Activated T-cell treated with anti-CD3 and anti-CD28 coated beads, Interleukin-2, amount 50 U/mL, for 72 hours (primary cell): Measurements from ENCODE around the gene CYP21A2. TPM values are rescaled to one million over a fixed set of nuclear protein-coding genes. Genes with fewer than 3 reads are reported as not detected.
"Not testable (repeated sequence)": the region's sequence is repeated elsewhere in the genome, so short reads cannot be mapped to it uniquely, and the experiment has no call there.

Experiments
- ATAC-seq, 2 donors: fragments of 150-1000 bp; cut with Tn5 transposase; replicated peaks in 1 of 2; 2 replicates each; pipeline ENCODE4 v1.10.0; 2021; ENCODE audit warnings: moderate library complexity in 2 of 2, mild to moderate bottlenecking in 1 of 2
- DNase-seq, 2 donors: peaks; one replicate each; pipeline ENCODE4 v3.0.0; 2021 to 2022; ENCODE audit warnings: mixed read lengths in 1 of 2
- H3K27ac Mint-ChIP-seq: one replicate; pipeline ENCODE4 v1.8.0; 2022; ENCODE audit warnings: mild to moderate bottlenecking, moderate library complexity, mixed read lengths
- H3K27me3 Mint-ChIP-seq: one replicate; pipeline ENCODE4 v1.8.0; 2022; ENCODE audit warnings: low read depth, mixed read lengths
- H3K36me3 Mint-ChIP-seq, 2 donors: one replicate each; pipeline ENCODE4 v1.8.0; 2022; ENCODE audit warnings: mixed read lengths in 2 of 2, mild to moderate bottlenecking in 1 of 2; ENCODE audit not compliant: insufficient read depth in 2 of 2
- H3K4me1 Mint-ChIP-seq: one replicate; pipeline ENCODE4 v1.8.0; 2022; ENCODE audit warnings: low read depth, mixed read lengths
- H3K4me3 Mint-ChIP-seq, 2 donors: one replicate each; pipeline ENCODE4 v1.8.0; 2022; ENCODE audit warnings: mild to moderate bottlenecking in 2 of 2, mixed read lengths in 2 of 2, moderate library complexity in 2 of 2
- H3K9me3 Mint-ChIP-seq, 2 donors: one replicate each; pipeline ENCODE4 v1.8.0; 2022; ENCODE audit warnings: mixed read lengths in 2 of 2
- total RNA-seq, 2 donors: library from RNA; stranded (reverse); gene quantifications; one replicate each; pipeline ENCODE4 v1.2.3, GENCODE V29; 2022

CYP21A2 gene
- total RNA-seq, 2 donors from 2014 or later = 1.1 to 1.3 TPM

GRCh38 chr6:32040299-32041049 is 2.3 kb downstream of the CYP21A2 start:
- not testable (repeated sequence) for H3K9me3 Mint-ChIP-seq, H3K4me3 Mint-ChIP-seq, H3K36me3 Mint-ChIP-seq, H3K4me1 Mint-ChIP-seq, DNase-seq, H3K27ac Mint-ChIP-seq, ATAC-seq, H3K27me3 Mint-ChIP-seq

DNA sequence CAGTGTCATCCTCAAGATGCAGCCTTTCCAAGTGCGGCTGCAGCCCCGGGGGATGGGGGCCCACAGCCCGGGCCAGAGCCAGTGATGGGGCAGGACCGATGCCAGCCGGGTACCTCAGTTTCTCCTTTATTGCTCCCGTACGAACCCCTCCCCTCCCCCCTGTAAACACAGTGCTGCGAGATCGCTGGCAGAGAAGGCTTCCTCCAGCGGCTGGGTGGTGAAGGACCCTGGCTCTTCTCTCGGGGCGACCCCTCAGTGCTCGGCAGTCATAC is 2.8 kb downstream of the CYP21A2 start:
- H3K36me3 Mint-ChIP-seq, ATAC-seq, H3K4me3 Mint-ChIP-seq, H3K27ac Mint-ChIP-seq, H3K9me3 Mint-ChIP-seq, H3K27me3 Mint-ChIP-seq, H3K4me1 Mint-ChIP-seq, DNase-seq: not testable (repeated sequence)

- not testable (repeated sequence) for H3K27me3 Mint-ChIP-seq, H3K4me1 Mint-ChIP-seq, H3K9me3 Mint-ChIP-seq
Measured at GRCh38 chr6:32041385-32041784, 3.2 kb downstream of the CYP21A2 start.

DNA sequence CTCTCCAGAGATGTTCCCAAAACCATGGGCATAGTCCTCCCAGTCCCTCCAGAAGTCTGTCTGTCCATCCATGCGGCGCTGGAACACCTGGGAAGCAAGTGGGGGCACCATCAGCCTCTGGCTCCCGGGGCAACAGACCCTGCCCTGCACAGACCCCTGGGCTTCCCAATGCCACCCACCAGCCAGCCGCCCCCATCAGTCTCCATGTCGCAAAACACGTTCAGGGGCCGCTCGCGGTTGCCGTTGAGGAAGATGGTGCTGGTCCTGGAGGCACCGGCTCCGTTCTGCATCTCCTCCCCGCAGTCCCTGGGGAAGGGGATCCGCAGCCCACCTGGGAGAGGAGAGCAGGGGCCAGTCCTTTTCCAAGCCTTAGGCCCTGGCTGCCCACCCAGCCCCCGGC is 4.1 kb downstream of the CYP21A2 start:
- not testable (repeated sequence) for H3K27me3 Mint-ChIP-seq, H3K36me3 Mint-ChIP-seq, H3K4me1 Mint-ChIP-seq, H3K9me3 Mint-ChIP-seq, H3K27ac Mint-ChIP-seq, H3K4me3 Mint-ChIP-seq, DNase-seq, ATAC-seq

More at GRCh38 chr6:32041385-32041784, 3.2 kb downstream of the CYP21A2 start:
- H3K36me3 Mint-ChIP-seq, ATAC-seq, DNase-seq, H3K27ac Mint-ChIP-seq, H3K4me3 Mint-ChIP-seq: not testable (repeated sequence)

DNA sequence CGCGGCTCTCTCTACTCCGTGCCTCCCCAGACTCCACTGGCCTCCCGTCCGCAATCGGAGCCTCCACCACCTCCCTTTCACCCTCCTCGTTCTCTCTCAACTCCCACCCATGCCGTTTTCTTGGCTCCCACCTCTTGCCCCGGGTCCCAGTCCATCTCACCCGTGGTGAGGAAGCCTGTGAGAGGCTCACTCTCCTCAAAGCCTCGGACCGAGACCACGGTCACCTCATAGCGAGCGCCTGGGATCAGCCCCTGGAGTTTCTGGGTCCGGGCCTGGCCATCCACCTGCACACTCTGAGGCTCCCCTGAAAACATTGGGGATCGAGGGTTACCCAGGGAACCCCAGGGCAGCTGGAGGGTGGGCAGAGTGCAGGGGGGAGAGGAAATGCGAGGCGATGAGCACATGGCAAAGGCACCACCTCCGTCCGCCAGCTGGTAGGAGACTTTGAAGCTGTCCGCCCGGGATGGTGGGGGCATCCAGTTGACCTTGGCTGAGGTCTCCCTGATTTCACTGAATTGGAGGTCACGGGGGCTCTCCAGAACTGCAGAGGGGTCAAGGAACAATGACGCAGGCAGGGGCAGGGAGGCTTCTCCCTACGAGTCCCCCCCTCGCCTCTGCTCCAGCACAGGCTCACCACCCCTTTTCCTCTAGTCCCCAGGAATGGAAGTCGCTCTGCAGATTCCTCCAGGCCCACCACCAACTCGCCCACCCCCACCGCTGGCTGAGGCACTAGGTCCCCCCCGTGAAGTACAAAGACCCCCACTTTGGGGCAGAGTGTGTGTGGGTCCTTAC is 5.6 kb downstream of the CYP21A2 start:
- H3K27me3 Mint-ChIP-seq, H3K4me3 Mint-ChIP-seq, H3K27ac Mint-ChIP-seq, H3K9me3 Mint-ChIP-seq, H3K36me3 Mint-ChIP-seq, H3K4me1 Mint-ChIP-seq, DNase-seq, ATAC-seq: not testable (repeated sequence)

DNA sequence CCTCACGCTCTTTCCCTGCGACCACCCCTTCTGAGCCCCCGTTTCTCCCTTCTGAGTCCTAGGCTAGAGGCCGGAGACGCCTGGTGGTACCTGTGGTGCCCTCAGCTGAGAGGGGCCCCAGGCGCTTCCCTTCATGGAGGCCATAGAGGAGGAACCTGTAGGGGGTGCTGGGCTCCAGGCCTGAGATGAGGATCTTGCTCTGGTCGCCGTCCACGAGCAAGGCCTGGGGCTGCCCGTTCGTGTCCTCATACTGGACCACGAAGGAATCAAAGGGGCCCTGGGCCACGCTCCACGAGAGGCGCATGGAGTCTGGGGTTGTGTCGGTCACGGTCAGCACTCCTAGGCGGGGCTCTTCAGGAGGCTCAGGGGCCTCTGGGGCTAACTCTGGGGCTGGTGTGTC is 6.7 kb downstream of the CYP21A2 start:
- H3K36me3 Mint-ChIP-seq, H3K27me3 Mint-ChIP-seq, H3K4me3 Mint-ChIP-seq, H3K4me1 Mint-ChIP-seq, H3K27ac Mint-ChIP-seq, DNase-seq, ATAC-seq, H3K9me3 Mint-ChIP-seq: not testable (repeated sequence)

DNA sequence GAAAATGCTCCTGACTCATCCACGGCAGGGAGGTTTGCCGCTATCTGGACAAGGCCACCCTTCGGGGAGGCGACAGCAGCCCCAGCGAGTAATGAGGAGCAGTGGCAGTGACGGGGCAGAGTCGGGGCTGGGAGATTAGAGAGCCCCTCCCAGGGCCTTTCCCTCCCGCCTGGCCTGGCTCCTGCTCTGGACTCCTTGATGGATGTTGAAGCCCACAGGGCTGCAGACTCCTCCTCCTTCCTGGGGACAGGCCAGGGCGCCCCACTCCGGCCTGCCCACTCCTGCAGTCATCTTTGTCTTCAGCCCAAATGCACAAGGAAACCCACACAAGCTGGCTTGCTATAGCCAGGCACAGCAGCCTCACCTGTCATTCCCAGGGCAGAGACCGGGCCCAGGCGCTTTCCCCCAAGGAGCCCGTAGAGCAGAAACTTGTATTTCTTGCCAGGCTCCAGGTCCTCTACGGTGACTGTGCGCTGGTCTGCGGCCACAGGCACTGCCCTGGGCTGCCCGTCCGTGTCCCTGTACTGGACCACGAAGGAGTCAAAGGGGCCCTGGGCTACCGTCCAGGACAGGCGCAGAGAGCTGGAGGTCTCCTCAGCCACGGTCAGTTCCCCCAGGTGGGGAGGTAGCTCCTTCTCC is 7.7 kb downstream of the CYP21A2 start:
- H3K9me3 Mint-ChIP-seq = no peaks in the 10 kb centered on the region
- DNase-seq (no peak), ATAC-seq (no peak)
- no peak overlapping the region for H3K27ac Mint-ChIP-seq
- no peak overlapping the region for H3K4me3 Mint-ChIP-seq
- no peaks in the 10 kb centered on the region for H3K36me3 Mint-ChIP-seq
- H3K27me3 Mint-ChIP-seq = no peaks in the 10 kb centered on the region
- no peaks in the 10 kb centered on the region for H3K4me1 Mint-ChIP-seq

DNA sequence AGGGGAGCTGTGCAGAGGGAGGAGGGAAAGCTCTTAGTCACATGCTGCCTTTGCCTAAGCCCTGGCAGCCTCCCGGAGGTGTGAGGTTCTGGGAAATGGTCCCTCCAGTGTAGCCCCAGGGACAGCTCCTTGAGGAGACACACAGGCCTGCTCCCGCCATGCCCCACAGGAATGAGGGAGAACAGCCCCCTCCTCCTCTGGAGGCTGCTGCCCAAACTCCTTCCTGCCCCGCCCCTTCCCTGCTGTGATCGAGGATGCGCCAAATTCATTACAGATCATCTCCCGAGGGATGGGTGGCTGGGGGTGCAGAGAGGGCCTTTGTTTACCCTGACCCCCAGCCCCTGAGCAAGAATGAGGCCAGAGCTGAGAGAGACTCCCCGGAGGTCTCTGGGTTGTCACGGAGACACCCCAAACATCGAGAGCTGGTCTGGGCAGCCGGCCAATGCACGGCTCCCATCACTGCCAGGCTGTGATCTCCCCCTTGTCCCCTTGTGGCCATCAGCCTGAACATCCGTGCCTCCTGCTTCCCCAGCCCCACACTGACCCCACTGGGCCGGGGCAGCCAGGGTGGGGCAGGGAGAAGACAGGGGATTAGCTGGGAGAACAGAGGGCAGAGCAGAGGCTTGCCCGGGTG is 8.4 kb downstream of the CYP21A2 start:
- no peak overlapping the region for H3K27ac Mint-ChIP-seq
- DNase-seq (no peak), ATAC-seq (no peak)
- no peaks in the 10 kb centered on the region for H3K36me3 Mint-ChIP-seq
- H3K27me3 Mint-ChIP-seq = peaks cover 2% of the 10 kb centered on the region
- H3K4me1 Mint-ChIP-seq = no peaks in the 10 kb centered on the region
- H3K4me3 Mint-ChIP-seq = no peak overlapping the region
- H3K9me3 Mint-ChIP-seq = no peaks in the 10 kb centered on the region

DNA sequence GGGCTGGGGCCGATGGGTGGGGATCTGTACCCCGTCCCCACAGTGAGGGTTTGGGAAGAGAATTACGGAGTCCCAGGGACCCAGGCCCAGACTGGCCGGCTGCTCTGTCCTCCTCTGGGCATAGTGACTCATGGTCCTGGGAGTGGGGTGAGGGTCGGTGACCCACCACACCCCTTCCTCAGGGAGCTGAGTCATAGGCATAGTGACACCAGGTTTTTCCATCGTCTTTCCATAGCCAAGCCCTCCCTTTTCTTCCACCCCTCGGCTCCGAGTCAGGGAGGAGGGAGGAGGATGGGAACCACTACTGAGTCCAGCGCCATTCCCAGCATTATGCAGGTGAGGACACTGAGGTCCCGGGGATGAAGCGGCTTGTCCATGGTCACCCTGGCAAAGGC is 8.9 kb downstream of the CYP21A2 start:
- no peaks in the 10 kb centered on the region for H3K36me3 Mint-ChIP-seq
- no peaks in the 10 kb centered on the region for H3K9me3 Mint-ChIP-seq
- no peak overlapping the region for H3K27ac Mint-ChIP-seq
- H3K4me3 Mint-ChIP-seq = no peak overlapping the region
- no peak for ATAC-seq
- peaks cover 7% of the 10 kb centered on the region for H3K27me3 Mint-ChIP-seq
- H3K4me1 Mint-ChIP-seq = no peaks in the 10 kb centered on the region
- DNase-seq = no peak

- Mint-ChIP-seq H3K4me1 (no peaks in the 10 kb centered on the region), H3K4me3 (no peak overlapping the region), H3K9me3 (no peaks in the 10 kb centered on the region), H3K36me3 (no peaks in the 10 kb centered on the region), H3K27me3 (peaks cover 7% of the 10 kb centered on the region), H3K27ac (no peak overlapping the region)
- ATAC-seq = no peak
- no peak for DNase-seq
Measured at GRCh38 chr6:32047539-32047854, 9.3 kb downstream of the CYP21A2 start.

GRCh38 chr6:32047855-32048766 is 9.9 kb downstream of the CYP21A2 start:
- no peak overlapping the region for H3K27ac Mint-ChIP-seq
- no peak overlapping the region for H3K4me3 Mint-ChIP-seq
- H3K36me3 Mint-ChIP-seq = no peaks in the 10 kb centered on the region
- DNase-seq = peak; percentile 76 to 79
- H3K27me3 Mint-ChIP-seq = peaks cover 7% of the 10 kb centered on the region
- H3K4me1 Mint-ChIP-seq = no peaks in the 10 kb centered on the region
- ATAC-seq = peak; percentile 82 to 83
- H3K9me3 Mint-ChIP-seq = no peaks in the 10 kb centered on the region

- H3K4me3 Mint-ChIP-seq, H3K27me3 Mint-ChIP-seq, H3K36me3 Mint-ChIP-seq, DNase-seq, H3K27ac Mint-ChIP-seq, H3K9me3 Mint-ChIP-seq, ATAC-seq, H3K4me1 Mint-ChIP-seq: not testable (repeated sequence)
Measured at GRCh38 chr6:32049149-32049548, 10.9 kb downstream of the CYP21A2 start.
